NCI-H82 (cell line): ENCODE results near the gene MAP3K1.

Experiments used
- DNase-seq: peaks from one replicate; lab custom pipeline; 2025; lab: John Stamatoyannopoulos, UW

MAP3K1 gene

GRCh38 chr5:56849671-56850070 is 34.3 kb downstream of the MAP3K1 start:
- DNase-seq = no peak

GRCh38 chr5:56850423-56850822 is 35.1 kb downstream of the MAP3K1 start:
- no peak for DNase-seq

DNA sequence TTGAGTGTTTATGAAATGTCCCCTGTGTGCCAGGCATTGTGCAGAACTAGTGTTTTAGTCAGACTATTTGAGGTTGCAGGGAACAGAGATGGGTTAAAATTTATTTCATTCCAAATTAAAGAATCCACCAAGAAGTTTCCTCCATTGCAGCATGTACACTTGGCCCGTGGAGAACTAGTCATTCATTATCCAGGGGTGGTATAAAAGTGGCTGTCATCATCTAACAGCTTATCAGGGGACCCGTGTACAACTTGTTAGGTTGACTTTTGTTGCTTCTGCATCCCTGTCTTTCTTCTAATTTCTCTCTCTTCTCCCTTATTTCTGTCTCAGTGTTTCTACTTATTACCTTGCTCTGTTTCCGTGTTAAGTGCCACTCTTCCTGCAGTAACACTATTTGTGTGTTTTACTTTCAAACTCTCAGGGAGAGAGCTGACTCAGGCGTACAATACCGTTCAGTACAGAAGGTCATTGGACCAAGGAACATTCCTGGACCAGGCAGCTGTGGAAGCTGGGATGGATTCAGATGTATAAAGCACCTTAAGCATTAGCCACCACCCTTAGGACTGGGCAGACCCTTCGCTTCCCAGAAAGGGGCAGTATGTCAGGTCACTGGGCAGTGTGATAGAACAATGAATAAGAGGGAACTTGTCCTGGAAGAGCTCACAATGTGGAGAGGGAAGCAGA is 36.1 kb downstream of the MAP3K1 start:
- no peak for DNase-seq

DNA sequence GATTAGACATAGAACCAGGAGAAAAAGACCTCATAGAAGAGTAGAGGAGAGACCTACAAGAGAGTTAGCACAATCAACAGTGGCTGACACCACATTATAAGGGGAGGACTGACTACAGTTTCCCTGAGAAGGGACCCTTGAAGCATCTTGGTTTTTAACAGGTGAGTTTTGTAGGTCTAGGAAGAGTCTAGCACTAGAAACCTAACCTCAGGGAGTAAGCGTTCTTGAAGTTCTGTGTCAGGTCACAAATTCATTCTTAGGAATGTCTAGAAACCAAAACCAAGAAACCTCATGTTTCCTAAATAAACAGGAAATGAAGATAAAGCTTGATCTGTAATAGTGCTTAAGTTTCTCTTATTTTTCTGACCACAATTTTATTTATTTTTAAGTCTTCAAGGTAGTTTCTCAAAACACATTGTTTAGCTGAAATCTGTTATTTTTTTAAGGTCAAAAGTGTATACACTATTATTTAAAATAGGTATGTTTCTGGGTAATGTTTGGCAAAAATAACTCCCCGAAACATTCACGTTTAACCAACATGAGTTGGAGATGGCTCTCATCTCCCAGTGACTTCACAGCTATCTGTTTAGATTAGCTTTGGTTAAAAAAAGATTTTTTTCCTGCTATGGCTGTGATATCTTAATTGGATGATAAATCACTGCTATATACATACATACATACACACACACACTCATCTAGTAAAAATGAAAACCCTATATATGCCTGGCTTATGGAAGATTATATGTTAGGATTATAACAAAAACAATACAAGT is 37.1 kb downstream of the MAP3K1 start:
- no peak for DNase-seq

GRCh38 chr5:56853698-56854097 is 38.3 kb downstream of the MAP3K1 start:
- no peak for DNase-seq

DNA sequence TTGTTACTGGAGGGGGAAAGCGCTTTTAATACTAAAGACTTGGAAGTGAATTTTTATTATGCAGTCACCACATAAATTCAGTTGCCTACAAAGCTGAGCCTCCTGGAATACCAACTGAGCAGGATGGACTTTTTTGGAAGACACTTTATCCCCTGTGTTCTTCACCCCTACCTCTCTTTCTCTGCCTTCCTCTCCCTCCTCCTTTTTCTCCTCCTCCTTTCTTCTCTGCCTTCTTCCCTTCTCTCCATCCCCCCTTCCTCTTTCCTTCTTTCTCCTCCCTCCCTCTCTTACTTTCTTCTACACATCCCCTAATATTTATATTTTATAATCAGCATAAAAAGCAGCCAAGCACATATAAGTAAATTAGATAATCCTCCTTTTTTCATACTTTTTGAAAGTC is 39.6 kb downstream of the MAP3K1 start:
- no peak for DNase-seq

- DNase-seq = no peak
Measured at GRCh38 chr5:56856541-56857178, 41.3 kb downstream of the MAP3K1 start.

DNA sequence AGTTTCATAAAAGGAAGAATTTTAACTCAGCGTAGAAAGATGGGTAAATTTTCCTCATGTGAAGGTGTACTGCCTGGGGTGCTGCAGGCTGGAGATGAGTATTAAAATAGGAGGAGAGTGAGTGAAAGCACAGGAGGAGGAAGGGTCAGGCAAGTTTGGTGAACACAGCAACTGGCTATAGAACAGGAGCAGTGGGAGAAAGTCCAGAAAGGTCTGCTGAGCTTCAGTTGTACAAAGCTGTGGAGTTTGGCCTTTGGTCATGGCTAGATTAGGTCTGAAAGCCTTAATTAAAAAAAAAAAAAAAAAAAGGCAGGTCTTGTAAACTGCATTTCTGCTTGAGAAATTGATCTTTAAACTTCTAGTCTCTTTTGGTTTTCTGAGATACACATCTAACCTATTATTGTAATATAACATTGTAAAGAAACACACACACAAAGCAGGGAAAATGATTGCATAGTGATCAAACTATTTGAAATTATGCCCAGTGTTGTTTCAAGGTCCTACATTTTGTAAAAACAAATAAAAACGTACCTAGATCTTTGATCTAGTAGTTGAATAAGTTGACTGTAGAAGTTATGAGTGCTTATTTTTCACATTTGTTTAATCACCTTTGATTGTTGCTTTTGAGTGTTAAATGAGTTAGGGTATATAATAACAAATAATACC is 43.6 kb downstream of the MAP3K1 start:
- DNase-seq = no peak

GRCh38 chr5:56861893-56862485 is 46.6 kb downstream of the MAP3K1 start:
- no peak for DNase-seq

DNA sequence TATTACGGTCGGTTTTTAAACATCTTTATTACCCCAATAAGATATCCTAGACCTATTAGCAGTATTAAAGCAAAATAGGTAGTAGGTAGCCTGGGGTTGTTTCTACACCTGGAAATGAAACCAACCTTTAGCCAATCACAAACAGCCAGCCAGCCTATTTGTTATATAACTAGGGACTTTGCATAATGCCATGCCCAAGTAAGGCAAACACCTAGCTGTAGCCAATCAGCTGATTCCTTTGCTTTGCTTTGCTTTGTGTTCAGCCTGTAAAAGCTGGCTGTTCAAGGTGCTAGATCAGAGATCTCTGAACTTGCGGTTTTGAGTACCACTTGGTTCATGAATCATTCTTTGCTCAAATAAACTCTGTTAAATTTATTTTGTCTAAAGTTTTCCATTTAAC is 47.6 kb downstream of the MAP3K1 start:
- no peak for DNase-seq

GRCh38 chr5:56871777-56872176 is 56.4 kb downstream of the MAP3K1 start:
- DNase-seq = no peak

DNA sequence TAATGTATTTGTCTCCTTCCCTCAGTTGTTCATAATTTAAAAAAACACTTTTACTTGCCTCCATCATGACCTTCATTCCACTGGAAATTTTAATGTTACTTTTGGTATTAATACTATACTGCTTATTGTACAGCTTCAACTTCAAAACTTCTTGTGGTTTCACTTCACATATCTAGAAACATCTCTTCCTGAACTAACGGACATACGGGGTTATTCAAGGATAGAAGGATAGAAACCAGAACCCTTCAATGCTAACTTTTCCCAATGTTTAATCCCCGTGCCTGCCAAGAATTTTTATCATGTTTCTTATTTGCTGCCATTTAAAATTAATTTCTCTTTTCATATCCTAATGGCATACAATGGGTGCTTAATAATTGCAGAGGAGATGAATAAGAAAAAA is 57.7 kb downstream of the MAP3K1 start:
- DNase-seq = no peak

DNA sequence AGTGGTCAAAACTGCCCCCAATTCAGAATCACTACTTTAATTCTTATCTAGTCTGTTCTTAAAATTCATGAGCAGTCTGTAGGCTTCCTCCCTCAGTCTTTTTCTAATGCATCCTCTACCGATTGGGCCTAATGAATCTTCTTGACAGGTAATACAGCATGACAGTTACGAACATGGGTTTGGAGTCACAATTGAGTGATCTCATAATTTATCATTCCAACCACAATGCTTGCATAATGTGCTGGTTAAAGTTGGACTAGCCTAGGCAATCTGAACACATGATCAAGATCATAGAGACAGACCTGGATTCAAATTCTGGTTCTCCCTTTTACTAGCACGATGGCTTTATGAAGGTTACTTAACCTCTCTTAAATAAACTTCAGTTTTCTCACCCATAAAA is 61.0 kb downstream of the MAP3K1 start:
- no peak for DNase-seq

DNA sequence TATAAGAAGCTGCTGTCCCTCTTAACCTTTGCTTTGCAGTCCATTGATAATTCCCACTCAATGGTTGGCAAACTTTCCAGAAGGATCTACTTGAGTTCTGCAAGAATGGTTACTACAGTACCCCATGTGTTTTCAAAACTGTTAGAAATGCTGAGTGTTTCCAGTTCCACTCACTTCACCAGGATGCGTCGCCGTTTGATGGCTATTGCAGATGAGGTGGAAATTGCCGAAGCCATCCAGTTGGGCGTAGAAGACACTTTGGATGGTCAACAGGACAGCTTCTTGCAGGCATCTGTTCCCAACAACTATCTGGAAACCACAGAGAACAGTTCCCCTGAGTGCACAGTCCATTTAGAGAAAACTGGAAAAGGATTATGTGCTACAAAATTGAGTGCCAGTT is 66.2 kb downstream of the MAP3K1 start:
- no peak for DNase-seq

GRCh38 chr5:56893251-56893951 is 78.1 kb downstream of the MAP3K1 start:
- DNase-seq = no peak

GRCh38 chr5:56896763-56897162 is 81.4 kb downstream of the MAP3K1 start:
- no peak for DNase-seq

GRCh38 chr5:56898213-56898612 is 82.9 kb downstream of the MAP3K1 start:
- no peak for DNase-seq

DNA sequence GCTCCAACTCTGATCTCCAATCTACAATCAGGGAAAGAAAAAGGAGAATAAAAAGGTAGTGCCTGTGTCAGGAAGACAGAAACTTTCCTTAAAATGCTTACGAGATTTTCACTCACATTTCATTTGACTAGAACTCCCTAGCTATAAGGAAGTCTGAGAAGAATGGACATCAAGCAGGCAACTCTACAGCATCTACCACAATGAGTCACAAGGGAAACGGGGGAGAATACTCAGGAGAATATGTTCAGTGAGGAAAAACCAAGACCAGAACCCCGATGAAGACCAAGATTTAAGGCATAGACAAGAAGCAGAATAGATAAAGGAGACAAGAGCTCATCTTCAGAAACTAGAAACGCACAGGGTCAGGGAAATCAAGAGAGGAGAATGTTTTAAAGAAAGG is 85.0 kb downstream of the MAP3K1 start:
- DNase-seq = no peak

DNA sequence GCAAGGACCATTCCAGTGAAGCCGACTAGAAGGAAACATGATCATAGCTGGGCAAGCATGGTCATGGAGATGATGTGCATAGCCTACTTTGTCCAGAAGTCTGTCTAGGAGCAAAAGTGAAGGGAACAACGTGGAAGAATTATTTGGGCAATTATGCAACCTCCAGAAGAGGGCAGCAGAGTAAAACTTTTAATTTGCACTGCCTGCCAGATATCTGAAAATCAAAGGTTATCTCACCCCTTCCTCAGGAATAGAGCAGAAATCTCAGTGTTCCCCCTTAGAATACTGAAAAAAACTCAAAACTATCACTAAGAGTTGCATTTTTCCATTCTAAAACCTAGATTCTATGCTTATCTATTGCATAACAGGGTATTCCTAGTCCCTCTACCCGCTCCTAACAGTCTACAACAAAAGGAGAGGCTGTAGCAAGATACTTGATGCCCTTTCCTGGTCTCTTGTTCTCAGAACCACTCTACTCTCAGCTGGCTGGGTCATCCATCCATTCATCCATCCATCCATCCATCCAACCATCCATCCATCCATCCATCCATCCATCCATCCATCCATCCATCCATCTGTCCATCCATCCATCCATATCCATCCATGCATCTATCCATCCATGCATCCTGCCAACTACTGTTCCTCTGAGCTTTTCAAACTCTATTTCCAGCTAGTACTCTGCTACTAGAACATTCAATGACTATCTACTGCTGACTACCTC is 85.7 kb downstream of the MAP3K1 start:
- DNase-seq = peak; percentile 58

DNA sequence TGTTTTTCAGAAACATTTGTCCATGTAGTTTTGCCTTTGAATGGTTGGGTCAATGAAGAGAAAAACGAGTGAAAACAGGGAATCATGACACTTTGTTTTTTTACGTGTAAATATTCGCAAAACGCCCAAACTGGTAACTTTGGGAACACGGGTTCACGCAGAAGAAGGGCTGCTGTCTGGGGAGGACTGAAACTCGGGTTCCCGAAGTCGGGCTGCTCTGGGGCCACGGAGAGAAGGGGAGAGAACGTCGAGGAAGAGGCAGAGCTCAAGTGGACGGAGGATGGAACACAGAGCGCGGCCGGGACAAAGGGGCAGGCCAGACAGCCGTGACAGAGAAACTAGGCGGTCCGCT is 93.6 kb downstream of the MAP3K1 start:
- DNase-seq = peak; percentile 75
